GM12891 (cell line): ENCODE data around the gene IZUMO2.

Experiments
- DNase-seq: peaks from one replicate; pipeline ENCODE4 v3.0.0; 2011; ENCODE audit warnings: low spot score; ENCODE audit not compliant: insufficient read length
- FAIRE-seq: peaks from 2 replicates; lab custom pipeline; 2011; peaks lifted over from hg19 to GRCh38; lab: Jason Lieb, UNC
- PAX5 ChIP-seq: IDR thresholded peaks from 2 replicates; pipeline ENCODE4 v1.6.1; 2011; ENCODE audit warnings: low read length, moderate library complexity, mild to moderate bottlenecking; ENCODE audit not compliant: insufficient read depth, severe bottlenecking
- POLR2A ChIP-seq: IDR thresholded peaks from 2 replicates; pipeline ENCODE4 v1.6.1; 2011; ENCODE audit warnings: low read depth, low read length, control low read depth
- POLR2AphosphoS5 ChIP-seq: IDR thresholded peaks from 2 replicates; pipeline ENCODE4 v1.6.1; 2011; ENCODE audit warnings: low read depth, low read length, control low read depth
- POU2F2 ChIP-seq: IDR thresholded peaks from 2 replicates; pipeline ENCODE4 v1.6.1; 2011; ENCODE audit warnings: low read depth, mild to moderate bottlenecking, control low read depth, low read length, moderate library complexity
- SPI1 ChIP-seq: IDR thresholded peaks from 2 replicates; pipeline ENCODE4 v1.6.1; 2011; ENCODE audit warnings: low read depth, low read length, control low read depth
- TAF1 ChIP-seq: IDR thresholded peaks from 2 replicates; pipeline ENCODE4 v1.6.1; 2011; ENCODE audit warnings: low read depth, low read length, control low read depth

Gene IZUMO2

GRCh38 chr19:50189331-50189730 is 26.2 kb upstream of the IZUMO2 start:
- TF ChIP-seq POLR2A (no peak), POLR2AphosphoS5 (no peak), SPI1 (no peak), PAX5 (no peak), POU2F2 (no peak), TAF1 (no peak)
- FAIRE-seq (no peak), DNase-seq (no peak)

DNA sequence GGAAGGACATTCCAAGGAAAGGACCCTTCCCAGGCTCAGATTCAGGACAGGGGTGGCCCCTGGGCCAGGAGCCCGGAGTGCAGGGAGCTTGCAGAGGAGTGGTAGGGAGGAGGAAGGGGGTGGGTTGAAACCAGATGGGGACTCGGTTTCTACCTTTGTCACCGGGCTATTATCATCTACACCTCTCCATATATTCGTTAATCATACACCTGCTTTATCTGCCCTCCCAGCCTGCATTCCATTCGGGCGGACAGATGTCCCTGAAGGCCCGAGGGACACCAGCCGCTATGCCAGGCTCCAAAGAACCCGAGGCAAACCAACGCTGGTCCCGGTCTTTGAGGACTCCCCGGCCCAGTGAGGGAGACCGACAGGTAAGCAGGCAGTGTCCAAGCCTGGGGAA is 24.9 kb upstream of the IZUMO2 start:
- TF ChIP-seq SPI1: no peak
- no peak for TF ChIP-seq PAX5
- no peak for TF ChIP-seq POLR2A
- TF ChIP-seq POU2F2: no peak
- no peak for TF ChIP-seq TAF1
- no peak for TF ChIP-seq POLR2AphosphoS5
- DNase-seq (no peak), FAIRE-seq (no peak)

GRCh38 chr19:50184196-50184595 is 21.1 kb upstream of the IZUMO2 start:
- TF ChIP-seq POLR2AphosphoS5 (no peak), PAX5 (no peak), SPI1 (no peak), POLR2A (no peak), POU2F2 (no peak), TAF1 (no peak)
- DNase-seq (no peak), FAIRE-seq (no peak)

DNA sequence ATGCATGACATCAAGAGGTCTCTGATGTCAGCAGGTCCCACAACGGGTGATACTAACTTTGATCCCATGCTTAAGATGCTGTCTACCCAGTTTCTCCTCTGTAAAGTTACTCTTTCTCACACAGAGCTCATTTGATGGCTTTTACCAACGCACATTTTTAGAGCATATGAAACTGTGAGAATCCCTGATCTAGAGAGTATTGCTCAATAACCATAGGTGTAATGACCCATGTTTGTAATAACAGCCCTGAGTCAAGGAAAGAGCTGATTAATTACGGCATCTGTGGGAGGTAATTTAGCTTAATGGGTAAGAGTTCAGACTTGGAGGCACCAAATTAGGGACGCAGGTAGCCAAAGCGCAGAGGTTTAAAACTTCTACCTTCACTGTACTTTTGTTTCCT is 18.0 kb upstream of the IZUMO2 start:
- FAIRE-seq (no peak), DNase-seq (no peak)
- TF ChIP-seq POLR2AphosphoS5: no peak
- TF ChIP-seq PAX5: no peak
- TF ChIP-seq SPI1: no peak

DNA sequence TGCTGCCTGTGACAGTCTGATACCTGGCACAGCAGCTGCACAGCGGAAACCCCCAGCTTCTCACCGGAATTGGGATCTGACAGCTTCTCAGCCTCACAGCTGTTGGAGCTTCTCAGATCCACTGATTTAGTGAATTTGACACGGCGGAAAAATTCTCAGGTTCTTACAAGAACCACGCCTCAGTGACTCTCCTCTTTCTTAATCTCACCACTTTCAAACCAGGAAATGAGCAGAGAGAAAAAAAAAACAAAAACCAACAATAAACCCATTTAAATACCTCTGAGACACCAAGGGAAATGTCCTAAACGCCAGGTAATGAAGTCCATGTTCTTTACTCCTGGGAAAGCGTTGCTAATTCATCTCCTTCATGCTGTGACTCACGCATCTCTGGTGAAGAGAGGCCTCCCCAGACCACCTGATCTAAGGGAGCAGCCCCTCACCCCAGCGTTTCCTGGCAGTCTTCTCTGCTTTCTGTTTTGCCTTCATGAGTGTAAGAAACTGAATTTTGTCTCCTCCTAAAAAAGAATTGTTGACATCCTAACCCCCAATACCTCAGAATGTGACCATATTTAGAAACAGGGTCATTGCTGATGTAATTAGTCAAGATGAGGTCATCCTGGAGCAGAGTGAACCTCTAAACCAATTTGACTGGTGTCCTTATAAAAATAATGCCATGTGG is 15.9 kb upstream of the IZUMO2 start:
- FAIRE-seq (no peak), DNase-seq (no peak)
- TF ChIP-seq PAX5: no peak
- no peak for TF ChIP-seq TAF1
- TF ChIP-seq SPI1: no peak
- TF ChIP-seq POU2F2: no peak
- TF ChIP-seq POLR2AphosphoS5: no peak
- TF ChIP-seq POLR2A: no peak

DNA sequence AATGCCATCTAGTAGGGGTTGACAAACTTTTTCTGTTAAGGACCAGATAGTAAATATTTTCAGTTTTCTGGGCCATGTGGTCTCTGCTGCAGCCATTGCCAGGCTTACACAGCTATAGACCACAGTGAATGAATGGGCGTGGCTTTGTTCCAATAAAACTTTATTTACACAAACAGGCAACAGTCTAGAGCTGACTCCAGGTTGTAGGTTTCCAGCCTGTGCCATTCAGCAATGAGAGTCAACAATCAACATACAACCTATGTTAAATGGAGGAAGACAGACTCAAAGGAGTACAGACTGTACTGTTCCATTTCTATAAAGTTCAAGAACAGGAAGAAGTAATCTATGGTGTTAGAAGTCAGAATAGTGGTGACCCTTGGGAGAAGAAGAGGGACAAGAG is 15.2 kb upstream of the IZUMO2 start:
- FAIRE-seq: no peak
- no peak for TF ChIP-seq POU2F2
- no peak for DNase-seq

DNA sequence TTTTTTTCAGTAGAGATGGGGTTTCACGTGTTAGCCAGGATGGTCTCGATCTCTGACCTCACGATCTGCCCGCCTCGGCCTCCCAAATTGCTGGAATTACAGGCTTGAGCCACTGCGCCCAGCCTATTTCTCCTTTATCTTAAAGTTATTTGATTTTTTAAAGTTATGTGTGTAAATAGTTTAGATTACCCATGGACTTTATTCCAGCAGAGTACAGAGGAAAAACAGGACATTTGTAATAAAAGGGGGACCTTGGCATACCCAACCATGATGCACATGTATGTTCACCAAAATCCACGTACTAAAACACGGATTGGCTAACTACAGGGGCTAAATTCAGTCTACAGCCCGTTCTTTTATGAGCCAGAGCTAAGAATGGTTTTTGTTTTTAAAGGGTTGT is 13.7 kb upstream of the IZUMO2 start:
- no peak for DNase-seq
- no peak for TF ChIP-seq TAF1
- no peak for TF ChIP-seq POLR2A
- TF ChIP-seq PAX5: no peak
- TF ChIP-seq POLR2AphosphoS5: no peak
- no peak for TF ChIP-seq POU2F2
- TF ChIP-seq SPI1: no peak
- no peak for FAIRE-seq

DNA sequence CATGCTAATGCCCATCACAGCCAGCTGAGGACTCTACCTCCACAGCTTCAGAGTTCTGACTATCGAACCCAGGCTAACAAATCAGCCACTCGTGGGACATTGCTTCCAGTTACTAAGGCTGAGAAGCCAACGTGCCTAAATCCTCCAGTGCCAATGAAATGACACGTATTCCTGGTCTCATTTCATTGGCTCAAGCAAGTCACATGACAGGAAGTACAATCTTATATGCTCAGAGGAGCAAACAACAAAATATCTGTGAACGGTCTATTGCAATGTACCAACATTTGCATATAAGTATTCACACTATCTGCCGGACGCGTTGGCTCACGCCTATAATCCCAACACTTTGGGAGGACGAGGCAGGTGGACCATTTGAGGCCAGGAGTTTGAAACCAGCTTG is 12.8 kb upstream of the IZUMO2 start:
- DNase-seq (no peak), FAIRE-seq (no peak)
- no peak for TF ChIP-seq POLR2AphosphoS5
- TF ChIP-seq TAF1: no peak
- TF ChIP-seq POU2F2: no peak
- TF ChIP-seq POLR2A: no peak
- no peak for TF ChIP-seq PAX5
- TF ChIP-seq SPI1: no peak

- no peak for FAIRE-seq
- DNase-seq: no peak
- TF ChIP-seq POU2F2 (no peak), TAF1 (no peak), POLR2A (no peak), PAX5 (no peak), POLR2AphosphoS5 (no peak), SPI1 (no peak)
These were observed 11.2 kb upstream of the IZUMO2 start for GRCh38 chr19:50174100-50174793.

DNA sequence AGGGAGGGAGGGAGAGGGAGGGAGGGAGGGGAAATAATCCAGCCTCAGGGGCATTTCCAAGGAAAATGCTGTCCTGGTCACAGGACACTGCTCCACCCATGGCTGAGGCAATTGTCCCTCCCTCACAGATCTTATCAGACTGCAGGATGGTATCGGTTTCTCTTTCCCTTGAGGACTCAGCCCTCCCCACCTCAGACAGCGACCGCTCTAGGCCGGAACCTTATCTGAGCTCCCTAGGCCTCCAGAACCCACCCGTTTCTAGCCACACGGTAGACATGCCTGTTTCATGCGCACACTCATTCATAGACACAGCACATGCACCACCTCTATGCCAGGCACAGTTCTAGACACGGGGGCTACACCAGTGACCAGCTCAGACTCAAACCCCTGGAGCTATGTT is 10.0 kb upstream of the IZUMO2 start:
- DNase-seq (no peak), FAIRE-seq (no peak)
- TF ChIP-seq POLR2AphosphoS5 (no peak), PAX5 (no peak), SPI1 (no peak), POU2F2 (no peak), POLR2A (no peak)
